Activated CD8-positive, alpha-beta memory T cell treated with anti-CD3 and anti-CD28 coated beads for 4 hours (primary cell): Measurements from ENCODE around the gene C19orf25.

Experiments
- DNase-seq, 2 donors: peaks; one replicate each; pipeline ENCODE4 v3.0.0-alpha.2; 2020; ENCODE audit warnings: low read depth in 2 of 2

Gene C19orf25

DNA sequence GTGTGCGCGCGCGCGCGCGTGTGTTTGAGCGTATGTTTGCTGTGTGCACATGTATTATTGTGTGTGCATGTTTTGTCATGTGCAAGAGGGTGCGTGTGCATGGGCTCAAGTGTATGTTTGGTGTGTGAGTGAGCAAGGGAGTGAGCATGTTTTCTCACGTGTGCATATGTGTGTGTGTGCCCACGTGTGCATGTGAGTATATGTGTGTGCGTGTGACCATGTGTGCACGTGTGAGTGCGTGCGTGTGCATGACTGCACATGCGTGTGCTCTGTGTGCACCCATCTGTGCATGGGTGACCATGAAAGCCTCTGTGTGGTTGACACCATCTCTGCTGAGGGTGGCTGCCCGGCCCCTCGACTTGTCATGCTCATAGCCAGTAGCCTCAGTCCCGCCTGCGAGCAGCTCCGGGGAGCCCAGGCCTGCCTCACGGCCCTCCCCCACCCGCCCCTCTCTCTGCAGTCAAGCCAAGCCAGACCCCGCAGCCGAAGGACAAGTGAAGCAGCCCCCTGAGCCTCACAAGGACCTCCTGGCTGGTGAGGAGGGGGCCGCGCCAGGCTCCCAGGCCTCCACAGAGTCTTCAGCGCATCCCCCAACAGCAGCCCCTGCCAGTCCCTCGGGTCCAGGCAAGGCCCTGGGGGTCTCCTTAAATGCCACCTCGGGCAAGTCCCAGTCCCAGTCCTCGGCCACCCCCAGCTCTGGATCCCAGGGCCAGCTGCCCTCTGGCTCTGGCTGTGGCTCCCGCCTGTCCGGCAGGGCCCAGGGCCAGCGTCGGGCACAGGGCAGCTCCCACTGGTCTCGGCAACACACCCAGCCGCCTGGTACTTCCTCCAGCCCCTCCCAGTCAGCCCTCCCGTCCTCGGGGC lies 17.9 kb upstream of the C19orf25 start:
- no peak for DNase-seq

DNA sequence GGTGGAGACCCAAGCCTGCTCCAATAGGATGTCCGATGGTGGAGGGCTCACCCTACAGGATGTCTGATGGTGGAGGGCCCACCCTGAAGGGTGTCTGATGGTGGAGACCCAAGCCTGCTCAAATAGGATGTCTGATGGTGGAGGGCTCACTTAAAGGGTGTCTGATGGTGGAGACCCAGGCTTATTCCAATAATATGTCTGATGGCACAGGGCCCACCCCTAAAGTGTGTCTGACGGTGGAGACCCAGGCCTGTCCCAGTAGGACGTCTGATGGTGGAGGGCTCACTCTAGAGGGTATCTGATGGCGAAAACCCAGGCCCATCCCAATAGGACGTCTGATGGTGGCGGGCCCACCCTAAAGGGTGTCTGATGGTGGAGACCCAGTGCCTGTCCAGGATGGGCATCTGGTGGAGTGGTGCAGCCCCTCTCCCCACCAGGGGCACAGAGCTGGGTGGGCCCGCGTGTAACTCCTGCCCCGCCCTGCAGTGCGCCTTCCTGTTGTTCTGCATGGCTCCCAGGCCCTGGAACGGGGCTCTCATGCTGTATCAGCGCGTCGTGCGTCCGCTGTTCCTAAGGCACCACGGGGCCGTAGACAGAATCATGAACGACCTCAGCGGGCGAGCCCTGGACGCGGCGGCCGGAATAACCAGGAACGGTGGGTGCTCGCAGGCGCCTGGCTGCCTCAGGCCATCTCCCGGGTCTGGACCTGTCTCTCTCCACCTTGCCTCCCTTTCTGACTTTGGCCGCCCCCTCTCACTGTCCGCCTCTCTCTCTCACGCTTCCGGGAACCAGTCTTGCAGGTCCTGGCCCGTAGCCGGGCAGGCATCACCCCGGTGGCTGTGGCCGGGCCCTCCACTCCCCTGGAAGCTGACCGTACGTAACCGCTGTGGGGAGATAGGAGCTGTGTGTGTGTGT lies 17.0 kb upstream of the C19orf25 start:
- no peak for DNase-seq

GRCh38 chr19:1495051-1495798 lies 16.2 kb upstream of the C19orf25 start:
- no peak for DNase-seq

GRCh38 chr19:1494115-1494815 lies 15.2 kb upstream of the C19orf25 start:
- no peak for DNase-seq

GRCh38 chr19:1492474-1493006 lies 13.5 kb upstream of the C19orf25 start:
- no peak for DNase-seq

- no peak for DNase-seq
Measured at GRCh38 chr19:1491849-1492170, 12.8 kb upstream of the C19orf25 start.

GRCh38 chr19:1491114-1491848 lies 12.3 kb upstream of the C19orf25 start, which contains the start of gene REEP6:
TSS of gene REEP6 (plus strand) at chr19:1491181. CDS start at chr19:1491270, 89 bp downstream.
- no peak for DNase-seq

- peak; percentile 92 to 97 for DNase-seq
Measured at GRCh38 chr19:1490311-1491113, 11.5 kb upstream of the C19orf25 start, which contains the start of gene PCSK4. TSS of gene PCSK4 (minus strand) at chr19:1490350. CDS start at chr19:1490346, 4 bp downstream.

DNA sequence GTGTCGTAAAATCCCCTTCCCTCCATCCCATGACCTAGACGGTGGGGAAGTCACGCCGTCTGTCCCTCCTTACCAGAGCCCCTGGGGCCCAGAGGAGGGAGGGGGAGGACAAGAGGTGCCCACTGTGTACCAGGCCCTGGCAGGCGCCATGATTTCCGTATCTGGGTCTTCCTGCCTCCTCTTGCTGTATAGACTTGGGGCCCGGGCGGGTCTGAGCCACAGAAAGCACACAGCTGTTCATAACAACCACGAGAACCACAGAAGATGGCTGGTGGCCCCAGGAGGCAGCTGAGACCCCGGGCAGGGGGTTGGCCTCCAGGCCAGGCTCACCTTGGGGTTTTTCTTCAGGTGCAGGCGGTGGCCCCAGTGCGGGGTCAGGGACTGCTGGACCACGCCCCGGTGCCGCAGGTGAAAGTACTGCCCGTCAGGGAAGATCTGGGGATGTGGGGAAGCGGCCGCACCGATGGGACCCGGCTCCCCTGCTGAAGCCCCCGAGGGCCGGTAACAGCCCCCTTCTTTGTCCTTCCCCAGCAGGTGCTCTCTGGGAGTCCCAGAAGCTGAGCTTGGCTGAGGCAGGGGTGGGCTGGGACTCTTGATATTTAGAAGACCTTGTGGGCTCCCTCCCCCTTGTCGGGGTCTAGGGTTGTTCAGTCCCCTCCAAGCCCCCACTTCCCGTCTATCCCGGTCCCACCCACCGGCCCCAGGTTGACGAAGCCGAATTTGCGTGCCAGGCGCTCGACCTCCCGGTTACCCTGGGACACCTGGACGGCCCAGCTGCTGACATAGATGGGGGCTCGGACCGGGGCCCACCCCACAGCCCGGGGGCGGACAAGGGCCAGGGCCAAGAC lies 10.7 kb upstream of the C19orf25 start:
- no peak for DNase-seq

- no peak for DNase-seq
Measured at GRCh38 chr19:1488282-1488601, 9.2 kb upstream of the C19orf25 start.

DNA sequence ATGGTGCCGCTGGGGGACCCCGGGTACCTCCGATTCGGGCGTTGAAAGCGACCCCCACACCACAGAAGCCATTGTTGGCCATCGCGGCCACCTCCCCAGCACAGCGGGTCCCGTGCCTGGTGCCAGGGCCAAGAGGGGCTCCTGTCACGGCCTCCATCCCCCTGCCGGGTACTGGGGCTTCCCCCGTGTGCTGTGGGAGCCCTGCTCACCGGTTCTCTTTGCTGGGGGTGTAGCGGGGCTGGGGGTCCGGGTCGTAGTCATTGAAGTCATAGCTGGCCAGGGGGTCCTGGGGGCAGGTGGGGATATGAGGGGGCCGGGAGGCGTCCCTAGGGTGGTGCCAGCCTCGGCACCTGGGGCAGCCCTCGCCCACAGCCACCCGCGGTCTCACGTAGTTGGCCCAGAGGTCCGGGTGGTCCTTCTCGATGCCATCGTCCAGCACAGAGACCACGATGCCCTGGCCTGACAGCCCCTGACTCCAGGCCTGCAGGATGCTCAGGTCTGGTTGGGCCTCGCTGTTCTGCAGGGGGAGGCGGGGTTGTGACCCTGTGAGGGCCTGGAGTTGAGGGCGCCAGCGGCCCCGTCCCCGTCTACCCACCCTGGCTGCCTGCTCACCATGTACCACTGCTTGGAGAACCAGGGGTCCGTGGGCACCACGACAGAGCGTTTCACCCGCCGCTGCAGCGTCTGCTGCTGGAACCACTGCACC lies 8.7 kb upstream of the C19orf25 start:
- no peak for DNase-seq

DNA sequence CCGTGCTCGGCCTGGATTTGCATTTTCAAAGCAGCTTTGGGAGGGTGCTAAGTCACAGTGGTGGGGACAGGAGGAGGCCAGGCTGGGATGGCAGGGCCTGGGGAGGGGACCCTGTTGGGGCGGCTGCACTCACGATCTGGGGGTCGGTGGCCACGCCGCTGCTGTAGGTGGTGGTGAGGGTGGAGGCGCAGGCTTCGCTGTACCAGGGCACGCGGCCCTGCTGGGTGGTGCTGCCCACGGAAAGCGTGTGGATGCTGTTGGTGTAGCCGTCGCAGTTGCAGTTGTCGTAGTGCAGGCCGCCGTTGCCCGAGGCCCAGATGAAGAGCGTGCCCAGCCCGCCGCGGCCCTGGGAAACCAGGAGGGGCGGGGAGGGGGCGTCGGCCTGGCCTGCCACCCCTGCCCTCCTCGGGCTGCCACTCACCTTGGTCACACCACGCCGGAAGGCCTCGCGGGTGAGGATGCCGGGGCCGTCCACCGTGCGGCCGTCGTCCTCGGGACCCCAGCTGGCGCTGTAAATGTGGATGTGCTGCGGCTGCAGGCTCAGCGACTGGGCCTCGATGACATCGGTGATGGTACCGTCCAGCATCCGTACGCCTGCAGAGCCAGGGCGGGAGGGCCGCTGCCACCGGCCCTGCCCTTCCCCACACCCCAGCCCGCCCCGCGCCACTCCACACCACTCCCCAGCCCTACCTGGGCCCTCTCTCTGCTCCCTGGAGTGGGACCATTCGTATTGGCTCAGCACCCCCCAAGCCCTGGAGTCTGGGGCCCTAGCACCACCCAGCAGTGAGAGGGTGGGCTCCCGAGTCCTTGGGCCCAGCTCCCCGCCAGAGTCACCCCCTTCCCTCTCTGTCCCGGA lies 7.9 kb upstream of the C19orf25 start:
- no peak for DNase-seq

DNA sequence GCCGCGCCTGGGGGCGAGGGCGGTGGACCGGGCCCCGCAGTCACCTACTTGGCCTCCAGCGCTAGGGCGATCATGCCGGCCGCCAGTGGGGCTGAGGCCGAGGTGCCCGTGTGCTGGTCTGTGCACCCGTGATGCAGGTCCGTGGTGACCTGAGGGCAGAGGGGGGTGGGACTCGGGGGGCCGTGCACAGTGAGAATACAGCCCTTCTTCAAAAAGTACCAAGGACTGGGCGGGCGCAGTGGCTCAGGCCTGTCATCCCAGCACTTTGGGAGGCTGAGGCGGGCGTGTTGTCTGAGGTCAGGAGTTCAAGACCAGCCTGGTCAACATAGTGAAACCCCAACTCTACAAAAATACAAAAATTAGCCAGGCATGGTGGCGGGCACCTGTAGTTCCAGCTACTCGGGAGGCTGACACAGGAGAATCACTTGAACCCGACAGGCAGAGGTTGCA lies 5.0 kb upstream of the C19orf25 start:
- no peak for DNase-seq

DNA sequence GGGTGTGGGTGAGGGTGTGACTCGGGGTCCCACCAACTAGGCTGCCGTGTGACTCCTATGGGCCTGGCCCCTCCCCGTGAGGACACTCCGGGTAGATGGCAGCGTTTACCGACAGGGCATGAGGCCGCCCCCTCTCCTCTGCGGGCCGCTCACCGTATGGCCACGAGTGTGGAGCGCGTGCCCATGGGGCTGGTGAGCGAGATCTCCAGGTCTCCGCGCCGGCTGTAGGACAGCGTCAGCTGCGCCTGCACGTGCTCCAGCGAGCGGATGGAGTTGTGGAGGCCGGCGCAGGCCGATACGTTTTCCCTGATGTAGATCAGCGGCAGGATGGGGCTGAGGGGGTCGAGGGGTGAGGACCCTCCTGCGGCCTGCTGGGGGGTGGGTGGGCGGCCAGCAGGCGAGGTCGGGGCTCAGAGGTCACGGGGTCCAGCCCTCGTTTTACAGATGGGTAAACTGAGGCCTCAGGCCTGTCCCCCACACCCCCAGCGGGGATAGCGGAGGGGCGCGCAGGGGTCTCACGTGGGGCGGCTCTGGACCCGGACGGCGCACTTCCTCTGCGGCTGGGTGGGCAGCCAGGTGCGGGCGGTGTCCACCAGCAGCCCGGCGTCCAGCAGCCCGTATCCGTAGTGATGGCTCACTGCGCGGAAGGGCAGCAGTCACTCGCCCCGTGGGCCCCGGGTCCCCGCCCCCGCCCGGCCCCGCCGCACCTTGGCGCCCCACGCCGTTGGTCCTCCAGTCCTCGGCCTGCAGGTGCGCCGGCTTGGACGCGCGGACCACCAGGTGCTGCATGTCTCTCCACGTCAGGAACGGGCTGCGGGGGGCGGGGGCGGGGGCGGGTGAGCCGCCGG lies 4.3 kb upstream of the C19orf25 start:
- no peak for DNase-seq

- no peak for DNase-seq
Measured at GRCh38 chr19:1482361-1483130, 3.5 kb upstream of the C19orf25 start.
